K562 (cell line): ENCODE results near the gene TBP. TPM values are rescaled to one million over a fixed set of nuclear protein-coding genes. Genes with fewer than 3 reads are reported as not detected.

Experiments
- ARID1B ChIP-seq: fragments of 450-650 bp; IDR thresholded peaks from 2 replicates; pipeline ENCODE4 v1.6.1; 2016; ENCODE audit warnings: antibody characterized with exemption, mild to moderate bottlenecking, inconsistent platforms
- DMBX1 ChIP-seq: fragments of 250-450 bp; sonication (Bioruptor Pico); IDR thresholded peaks from 2 replicates; pipeline ENCODE4 v1.8.0; 2022; ENCODE audit warnings: inconsistent platforms, mild to moderate bottlenecking, moderate library complexity, borderline replicate concordance
- EHMT2 ChIP-seq: fragments of 450-650 bp; IDR thresholded peaks from 2 replicates; pipeline ENCODE4 v1.6.1; 2018; ENCODE audit warnings: antibody characterized with exemption
- ETV5 ChIP-seq: sonication (generic); formaldehyde crosslinking; IDR thresholded peaks from 2 replicates; pipeline ENCODE4 v1.4.0; 2020; ENCODE audit warnings: low read depth, mild to moderate bottlenecking, missing genetic modification reagents
- EZH2 ChIP-seq: IDR thresholded peaks from 2 replicates; pipeline ENCODE4 v1.6.1; 2012; ENCODE audit warnings: low read depth, mild to moderate bottlenecking, inconsistent platforms, low read length, borderline replicate concordance
- FOSL1 ChIP-seq: fragments of 200-800 bp; sonication (Bioruptor generic); conservative IDR thresholded peaks from 2 replicates; pipeline ENCODE4 v1.6.1; 2016; ENCODE audit warnings: missing genetic modification characterization, missing compliant biosample characterization
- GATAD2B ChIP-seq: fragments of 450-650 bp; IDR thresholded peaks from 2 replicates; pipeline ENCODE4 v1.6.1; 2017; ENCODE audit warnings: mild to moderate bottlenecking, borderline replicate concordance
- LEF1 ChIP-seq: fragments of 450-650 bp; IDR thresholded peaks from 2 replicates; pipeline ENCODE4 v1.6.1; 2016; ENCODE audit warnings: mild to moderate bottlenecking
- MAZ ChIP-seq, 2 experiments: fragments of 450-650 bp in 1 of 2; sonication (generic) in 1 of 2; formaldehyde crosslinking; IDR thresholded peaks in 1 of 2; conservative IDR thresholded peaks in 1 of 2; 2 replicates each; pipeline versions ENCODE4 v1.4.0 to v1.5.0; 2020; ENCODE audit warnings: mild to moderate bottlenecking in 1 of 2, missing genetic modification reagents in 1 of 2
- MEIS2 ChIP-seq: fragments of 450-650 bp; IDR thresholded peaks from 2 replicates; pipeline ENCODE4 v1.6.1; 2014; ENCODE audit warnings: mild to moderate bottlenecking; ENCODE audit not compliant: partially characterized antibody
- NFYB ChIP-seq: IDR thresholded peaks from 2 replicates; pipeline ENCODE4 v1.6.1; 2011; ENCODE audit warnings: mild to moderate bottlenecking, moderate library complexity; ENCODE audit not compliant: insufficient read length; ENCODE audit errors: extremely low read depth
- PYGO2 ChIP-seq: fragments of 450-650 bp; IDR thresholded peaks from 2 replicates; pipeline ENCODE4 v1.6.1; 2016; ENCODE audit warnings: mild to moderate bottlenecking, missing genetic modification characterization, moderate library complexity, missing compliant biosample characterization
- RBM25 ChIP-seq: fragments of 200-400 bp; formaldehyde crosslinking; IDR thresholded peaks from 2 replicates; pipeline ENCODE4 v1.6.1; 2018; ENCODE audit warnings: low read length, low read depth, moderate library complexity; ENCODE audit not compliant: severe bottlenecking
- SIN3A ChIP-seq, 2 experiments: fragments of 150-350 bp in 1 of 2; IDR thresholded peaks; 2 replicates each; pipeline ENCODE4 v1.6.1; 2011 to 2016; ENCODE audit warnings: borderline replicate concordance in 2 of 2, low read depth in 2 of 2, low read length in 2 of 2, mild to moderate bottlenecking in 2 of 2, moderate library complexity in 2 of 2; ENCODE audit not compliant: control insufficient read depth in 1 of 2
- TBP ChIP-seq: optimal IDR thresholded peaks from 2 replicates; pipeline ENCODE3; 2011; ENCODE audit warnings: low read depth, low read length, improper control_type of control experiment
- ZC3H11A ChIP-seq: IDR thresholded peaks from 2 replicates; pipeline ENCODE4 v1.6.1; 2012; ENCODE audit warnings: low read depth, low read length, improper control_type of control experiment
- ZNF217 ChIP-seq: sonication (generic); formaldehyde crosslinking; IDR thresholded peaks from 2 replicates; pipeline ENCODE4 v1.8.0; 2022; ENCODE audit warnings: mild to moderate bottlenecking, missing genetic modification reagents
- ZNF436 ChIP-seq: fragments of 250-450, 450-650 bp; sonication (Bioruptor Pico); formaldehyde crosslinking; IDR thresholded peaks from 2 replicates; pipeline ENCODE4 v1.7.0; 2020; ENCODE audit warnings: mild to moderate bottlenecking
- ZNF551 ChIP-seq: fragments of 250-450 bp; sonication (Bioruptor Pico); IDR thresholded peaks from 2 replicates; pipeline ENCODE4 v1.5.0; 2021; ENCODE audit warnings: mild to moderate bottlenecking, moderate library complexity
- polyA plus RNA-seq, 8 experiments: library from polyadenylated mRNA; depleted of rRNA in 4 of 8; stranded (reverse) in 5 of 8; unstranded in 3 of 8; fragments of >200 nt; fragmentation: Nextera tagmentation in 2 of 8; fragmentation: Illumina TruSeq in 1 of 8; extraction: Ambion mirVana in 2 of 8; extraction: Trizol in 1 of 8; gene quantifications; 2 replicates each; pipeline versions ENCODE4 v1.2.1 to v1.2.3, GENCODE V29; 2011 to 2014; ENCODE audit warnings: inconsistent platforms in 1 of 8, missing spikeins in 1 of 8
- total RNA-seq, 7 experiments: library from RNA; depleted of rRNA in 6 of 7; stranded (reverse); fragments of >200 nt in 6 of 7; fragmentation: Illumina TruSeq in 2 of 7; extraction: Trizol in 2 of 7; gene quantifications; 2 replicates each; pipeline versions ENCODE4 v1.2.1 to v1.2.3, GENCODE V29; 2011 to 2021; ENCODE audit warnings: low replicate concordance in 1 of 7
- TF ChIP-seq, protein P1 (sequence below): IDR thresholded peaks from 2 replicates; pipeline ENCODE4 v1.6.1; 2012; ENCODE audit warnings: low read depth, low read length, improper control_type of control experiment, borderline replicate concordance
- TF ChIP-seq, protein P2 (sequence below): sonication (generic); formaldehyde crosslinking; IDR thresholded peaks from 2 replicates; pipeline ENCODE4 v1.8.0; 2022; ENCODE audit warnings: missing genetic modification reagents, mild to moderate bottlenecking, borderline replicate concordance
- TF ChIP-seq, protein P3 (sequence below): fragments of 250-450 bp; sonication (Bioruptor Pico); IDR thresholded peaks from 2 replicates; pipeline ENCODE4 v1.4.0; 2020; ENCODE audit warnings: mild to moderate bottlenecking, moderate library complexity

TBP gene
- total and polyA plus RNA-seq, 9 of the 15 experiments (the other 6 are each of a cell fraction or from before 2014, with no cell fraction given), result 28.5 to 86.1 (median 39.5) TPM

DNA sequence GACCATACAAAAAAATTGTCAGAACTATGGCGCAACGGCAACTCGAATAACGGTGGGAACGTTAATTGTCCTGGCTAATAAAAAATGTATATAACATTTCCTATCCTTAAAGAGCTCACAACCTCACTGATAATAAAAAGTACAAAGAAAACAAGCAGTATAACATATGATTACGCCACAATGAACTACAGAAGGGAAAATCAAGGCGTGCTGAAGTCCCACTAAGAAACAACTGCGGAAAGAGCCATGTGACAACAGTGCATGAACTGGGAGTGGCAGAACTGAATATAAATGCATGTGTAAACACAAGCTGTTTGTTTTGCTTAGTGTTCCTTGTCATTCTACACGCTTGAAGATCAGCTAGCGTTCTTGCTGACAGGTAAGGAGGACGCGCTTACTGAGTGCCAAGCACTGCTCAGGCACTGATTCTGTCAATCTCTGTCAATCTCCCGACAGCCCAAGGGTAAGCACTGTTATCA lies 596 bp upstream of the TBP start (continued):
- TF ChIP-seq LEF1, result no peak; the same call in 1 of the 2 replicates
- TF ChIP-seq PYGO2 (tag), result 0 out of 2 replicates have a peak, but pooled peaks have one; percentile 21
- TF ChIP-seq ZNF217, result no peak
- TF ChIP-seq, protein P1, sequence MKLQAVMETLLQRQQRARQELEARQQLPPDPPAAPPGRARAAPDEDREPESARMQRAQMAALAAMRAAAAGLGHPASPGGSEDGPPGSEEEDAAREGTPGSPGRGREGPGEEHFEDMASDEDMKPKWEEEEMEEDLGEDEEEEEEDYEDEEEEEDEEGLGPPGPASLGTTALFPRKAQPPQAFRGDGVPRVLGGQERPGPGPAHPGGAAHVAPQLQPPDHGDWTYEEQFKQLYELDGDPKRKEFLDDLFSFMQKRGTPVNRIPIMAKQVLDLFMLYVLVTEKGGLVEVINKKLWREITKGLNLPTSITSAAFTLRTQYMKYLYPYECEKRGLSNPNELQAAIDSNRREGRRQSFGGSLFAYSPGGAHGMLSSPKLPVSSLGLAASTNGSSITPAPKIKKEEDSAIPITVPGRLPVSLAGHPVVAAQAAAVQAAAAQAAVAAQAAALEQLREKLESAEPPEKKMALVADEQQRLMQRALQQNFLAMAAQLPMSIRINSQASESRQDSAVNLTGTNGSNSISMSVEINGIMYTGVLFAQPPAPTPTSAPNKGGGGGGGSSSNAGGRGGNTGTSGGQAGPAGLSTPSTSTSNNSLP, result no peak
- no peak for TF ChIP-seq EZH2
- TF ChIP-seq GATAD2B, result no peak
- TF ChIP-seq DMBX1 (CRISPR knock-in tag), result no peak
- TF ChIP-seq NFYB, result no peak
- no peak for TF ChIP-seq ETV5
- TF ChIP-seq, protein P2, sequence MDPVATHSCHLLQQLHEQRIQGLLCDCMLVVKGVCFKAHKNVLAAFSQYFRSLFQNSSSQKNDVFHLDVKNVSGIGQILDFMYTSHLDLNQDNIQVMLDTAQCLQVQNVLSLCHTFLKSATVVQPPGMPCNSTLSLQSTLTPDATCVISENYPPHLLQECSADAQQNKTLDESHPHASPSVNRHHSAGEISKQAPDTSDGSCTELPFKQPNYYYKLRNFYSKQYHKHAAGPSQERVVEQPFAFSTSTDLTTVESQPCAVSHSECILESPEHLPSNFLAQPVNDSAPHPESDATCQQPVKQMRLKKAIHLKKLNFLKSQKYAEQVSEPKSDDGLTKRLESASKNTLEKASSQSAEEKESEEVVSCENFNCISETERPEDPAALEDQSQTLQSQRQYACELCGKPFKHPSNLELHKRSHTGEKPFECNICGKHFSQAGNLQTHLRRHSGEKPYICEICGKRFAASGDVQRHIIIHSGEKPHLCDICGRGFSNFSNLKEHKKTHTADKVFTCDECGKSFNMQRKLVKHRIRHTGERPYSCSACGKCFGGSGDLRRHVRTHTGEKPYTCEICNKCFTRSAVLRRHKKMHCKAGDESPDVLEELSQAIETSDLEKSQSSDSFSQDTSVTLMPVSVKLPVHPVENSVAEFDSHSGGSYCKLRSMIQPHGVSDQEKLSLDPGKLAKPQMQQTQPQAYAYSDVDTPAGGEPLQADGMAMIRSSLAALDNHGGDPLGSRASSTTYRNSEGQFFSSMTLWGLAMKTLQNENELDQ (CRISPR knock-in tag), result no peak
- TF ChIP-seq MEIS2, result peak; percentile 86
- no peak for TF ChIP-seq ZC3H11A
- TF ChIP-seq FOSL1 (tag), result no peak; the same call in 1 of the 2 replicates
- no peak for TF ChIP-seq RBM25
- TF ChIP-seq ARID1B, result no peak
- TF ChIP-seq ZNF436 (CRISPR knock-in tag), result no peak
- TF ChIP-seq, protein P3, sequence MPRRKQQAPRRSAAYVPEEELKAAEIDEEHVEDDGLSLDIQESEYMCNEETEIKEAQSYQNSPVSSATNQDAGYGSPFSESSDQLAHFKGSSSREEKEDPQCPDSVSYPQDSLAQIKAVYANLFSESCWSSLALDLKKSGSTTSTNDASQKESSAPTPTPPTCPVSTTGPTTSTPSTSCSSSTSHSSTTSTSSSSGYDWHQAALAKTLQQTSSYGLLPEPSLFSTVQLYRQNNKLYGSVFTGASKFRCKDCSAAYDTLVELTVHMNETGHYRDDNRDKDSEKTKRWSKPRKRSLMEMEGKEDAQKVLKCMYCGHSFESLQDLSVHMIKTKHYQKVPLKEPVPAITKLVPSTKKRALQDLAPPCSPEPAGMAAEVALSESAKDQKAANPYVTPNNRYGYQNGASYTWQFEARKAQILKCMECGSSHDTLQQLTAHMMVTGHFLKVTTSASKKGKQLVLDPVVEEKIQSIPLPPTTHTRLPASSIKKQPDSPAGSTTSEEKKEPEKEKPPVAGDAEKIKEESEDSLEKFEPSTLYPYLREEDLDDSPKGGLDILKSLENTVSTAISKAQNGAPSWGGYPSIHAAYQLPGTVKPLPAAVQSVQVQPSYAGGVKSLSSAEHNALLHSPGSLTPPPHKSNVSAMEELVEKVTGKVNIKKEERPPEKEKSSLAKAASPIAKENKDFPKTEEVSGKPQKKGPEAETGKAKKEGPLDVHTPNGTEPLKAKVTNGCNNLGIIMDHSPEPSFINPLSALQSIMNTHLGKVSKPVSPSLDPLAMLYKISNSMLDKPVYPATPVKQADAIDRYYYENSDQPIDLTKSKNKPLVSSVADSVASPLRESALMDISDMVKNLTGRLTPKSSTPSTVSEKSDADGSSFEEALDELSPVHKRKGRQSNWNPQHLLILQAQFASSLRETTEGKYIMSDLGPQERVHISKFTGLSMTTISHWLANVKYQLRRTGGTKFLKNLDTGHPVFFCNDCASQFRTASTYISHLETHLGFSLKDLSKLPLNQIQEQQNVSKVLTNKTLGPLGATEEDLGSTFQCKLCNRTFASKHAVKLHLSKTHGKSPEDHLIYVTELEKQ (CRISPR knock-in tag), result no peak
- no peak; a peak in 1 of 4 replicates for TF ChIP-seq MAZ (CRISPR knock-in tag; conservative IDR thresholded peaks at IDR 0.05 in 1 of 2, IDR thresholded peaks at IDR 0.05 in 1 of 2)
- no peak for TF ChIP-seq EHMT2
- TF ChIP-seq ZNF551 (CRISPR knock-in tag), result no peak
- peak in 1 of 2 experiments; percentile 66; a peak in 1 of 4 replicates for TF ChIP-seq SIN3A (IDR thresholded peaks at IDR 0.05; ENCODE audit: borderline replicate concordance in 2 of 2, control insufficient read depth in 1 of 2, low read depth in 2 of 2, low read length in 2 of 2)
- no peak for TF ChIP-seq TBP
